HEK293T (cell line): ENCODE results near the gene SERPINI1.

Experiments
- FOXM1 ChIP-seq: fragments of 450-650 bp; IDR thresholded peaks from 2 replicates; pipeline ENCODE4 v1.6.1; 2017; ENCODE audit warnings: mild to moderate bottlenecking, borderline replicate concordance
- SP1 ChIP-seq: fragments of 450-650 bp; IDR thresholded peaks from 2 replicates; pipeline ENCODE4 v1.6.1; 2017

- TF ChIP-seq SP1, result no peak
- no peak for TF ChIP-seq FOXM1
Measured at GRCh38 chr3:167816953-167817352, 81.4 kb downstream of the SERPINI1 start.
